KMS-11 (cell line): ENCODE data around the gene COL25A1.

Experiments used
- H2AFZ ChIP-seq: fragments of 200-600 bp; sonication (generic); 2 replicates; pipeline ENCODE4 v1.6.1; 2016; ENCODE audit warnings: antibody characterized with exemption, mixed run types, low read depth
- H3K27ac ChIP-seq: fragments of 200-600 bp; sonication (generic); 2 replicates; pipeline ENCODE4 v1.6.1; 2016; ENCODE audit warnings: mild to moderate bottlenecking, mixed run types
- H3K27me3 ChIP-seq: fragments of 200-600 bp; sonication (generic); 2 replicates; pipeline ENCODE4 v1.6.1; 2017; ENCODE audit warnings: mild to moderate bottlenecking, low read depth, mixed run types, moderate library complexity; ENCODE audit not compliant: insufficient read depth
- H3K36me3 ChIP-seq: fragments of 200-600 bp; sonication (generic); 2 replicates; pipeline ENCODE4 v1.6.1; 2017; ENCODE audit warnings: mild to moderate bottlenecking, mixed run types; ENCODE audit not compliant: insufficient read depth
- H3K4me1 ChIP-seq: fragments of 200-600 bp; sonication (generic); 2 replicates; pipeline ENCODE4 v1.6.1; 2016; ENCODE audit warnings: mild to moderate bottlenecking, low read depth, mixed run types; ENCODE audit not compliant: poor library complexity, severe bottlenecking
- H3K4me2 ChIP-seq: fragments of 200-600 bp; sonication (generic); 2 replicates; pipeline ENCODE4 v1.7.0; 2016; ENCODE audit warnings: mild to moderate bottlenecking, mixed run types
- H3K4me3 ChIP-seq: fragments of 200-600 bp; sonication (generic); IDR thresholded peaks from 2 replicates; pipeline ENCODE4 v1.6.1; 2017; ENCODE audit warnings: low read depth, low read length, mixed read lengths; ENCODE audit not compliant: insufficient read depth
- H3K79me2 ChIP-seq: fragments of 200-600 bp; sonication (generic); 2 replicates; pipeline ENCODE4 v1.6.1; 2016; ENCODE audit warnings: low read depth, mixed run types; ENCODE audit not compliant: insufficient read depth
- H3K9ac ChIP-seq: fragments of 200-600 bp; sonication (generic); 2 replicates; pipeline ENCODE4 v1.6.1; 2016; ENCODE audit warnings: mild to moderate bottlenecking, mixed run types
- H4K20me1 ChIP-seq: fragments of 200-600 bp; sonication (generic); 2 replicates; pipeline ENCODE4 v1.6.1; 2016; ENCODE audit warnings: mild to moderate bottlenecking, mixed run types; ENCODE audit not compliant: insufficient read depth
- CTCF ChIP-seq: fragments of 200-600 bp; sonication (generic); conservative IDR thresholded peaks from 2 replicates; pipeline ENCODE4 v1.6.1; 2017; ENCODE audit warnings: low read depth, mild to moderate bottlenecking, antibody characterized with exemption, low read length, moderate library complexity, mixed read lengths

COL25A1 gene

GRCh38 chr4:109007976-109008375 lies 294.5 kb downstream of the COL25A1 start:
- H3K36me3 ChIP-seq, result no peaks in the 10 kb centered on the region
- no peaks in the 10 kb centered on the region for H3K79me2 ChIP-seq
- no peaks in the 10 kb centered on the region for H4K20me1 ChIP-seq
- H3K9ac ChIP-seq, result no peak overlapping the region
- no peak overlapping the region for H3K4me2 ChIP-seq
- H3K27me3 ChIP-seq, result no peaks in the 10 kb centered on the region
- H3K4me3 ChIP-seq, result no peak overlapping the region
- H2AFZ ChIP-seq, result no peak overlapping the region
- TF ChIP-seq CTCF, result no peak
- no peak overlapping the region for H3K27ac ChIP-seq
- H3K4me1 ChIP-seq, result no peaks in the 10 kb centered on the region

GRCh38 chr4:109005523-109005922 lies 296.9 kb downstream of the COL25A1 start:
- Histone ChIP-seq H3K27ac (no peak overlapping the region), H3K4me1 (no peaks in the 10 kb centered on the region), H3K9ac (no peak overlapping the region), H4K20me1 (no peaks in the 10 kb centered on the region), H3K79me2 (no peaks in the 10 kb centered on the region), H2AFZ (no peak overlapping the region), H3K27me3 (no peaks in the 10 kb centered on the region), H3K4me3 (no peak overlapping the region), H3K4me2 (no peak overlapping the region), H3K36me3 (no peaks in the 10 kb centered on the region)
- TF ChIP-seq CTCF, result no peak

GRCh38 chr4:109004418-109004817 lies 298.0 kb downstream of the COL25A1 start:
- TF ChIP-seq CTCF, result no peak
- H3K36me3 ChIP-seq, result no peaks in the 10 kb centered on the region
- H3K27me3 ChIP-seq, result no peaks in the 10 kb centered on the region
- H3K4me1 ChIP-seq, result no peaks in the 10 kb centered on the region
- no peaks in the 10 kb centered on the region for H4K20me1 ChIP-seq
- H3K27ac ChIP-seq, result no peak overlapping the region
- no peak overlapping the region for H3K4me3 ChIP-seq
- H3K4me2 ChIP-seq, result no peak overlapping the region
- H3K79me2 ChIP-seq, result no peaks in the 10 kb centered on the region
- no peak overlapping the region for H2AFZ ChIP-seq
- no peak overlapping the region for H3K9ac ChIP-seq

- no peak overlapping the region for H3K4me2 ChIP-seq
- no peak overlapping the region for H3K27ac ChIP-seq
- no peaks in the 10 kb centered on the region for H3K36me3 ChIP-seq
- H2AFZ ChIP-seq, result no peak overlapping the region
- no peaks in the 10 kb centered on the region for H3K79me2 ChIP-seq
- H4K20me1 ChIP-seq, result no peaks in the 10 kb centered on the region
- no peak for TF ChIP-seq CTCF
- H3K9ac ChIP-seq, result no peak overlapping the region
- H3K4me1 ChIP-seq, result no peaks in the 10 kb centered on the region
- no peak overlapping the region for H3K4me3 ChIP-seq
- H3K27me3 ChIP-seq, result no peaks in the 10 kb centered on the region
Observed at GRCh38 chr4:109003964-109004363, 298.5 kb downstream of the COL25A1 start.
